Transverse colon (tissue), 3 donors: ENCODE measurements around the gene MAP4K2.

Experiments used
- EP300 ChIP-seq: sonication (generic); formaldehyde crosslinking; IDR thresholded peaks from one replicate; pipeline ENCODE4 v1.6.1; 2017; ENCODE audit warnings: antibody characterized with exemption, low read depth
- TF ChIP-seq, protein P1 (sequence below), 5 experiments: fragments of 200-600 bp in 3 of 5; fragments of 450-650 bp in 2 of 5; sonication (generic) in 3 of 5; IDR thresholded peaks; 1 replicate in 2 of 5; 2 replicates in 3 of 5; pipeline ENCODE4 v1.5.1; 2016 to 2017; ENCODE audit warnings: antibody characterized with exemption in 5 of 5, inconsistent platforms in 3 of 5, mild to moderate bottlenecking in 2 of 5, moderate library complexity in 1 of 5

DNA sequence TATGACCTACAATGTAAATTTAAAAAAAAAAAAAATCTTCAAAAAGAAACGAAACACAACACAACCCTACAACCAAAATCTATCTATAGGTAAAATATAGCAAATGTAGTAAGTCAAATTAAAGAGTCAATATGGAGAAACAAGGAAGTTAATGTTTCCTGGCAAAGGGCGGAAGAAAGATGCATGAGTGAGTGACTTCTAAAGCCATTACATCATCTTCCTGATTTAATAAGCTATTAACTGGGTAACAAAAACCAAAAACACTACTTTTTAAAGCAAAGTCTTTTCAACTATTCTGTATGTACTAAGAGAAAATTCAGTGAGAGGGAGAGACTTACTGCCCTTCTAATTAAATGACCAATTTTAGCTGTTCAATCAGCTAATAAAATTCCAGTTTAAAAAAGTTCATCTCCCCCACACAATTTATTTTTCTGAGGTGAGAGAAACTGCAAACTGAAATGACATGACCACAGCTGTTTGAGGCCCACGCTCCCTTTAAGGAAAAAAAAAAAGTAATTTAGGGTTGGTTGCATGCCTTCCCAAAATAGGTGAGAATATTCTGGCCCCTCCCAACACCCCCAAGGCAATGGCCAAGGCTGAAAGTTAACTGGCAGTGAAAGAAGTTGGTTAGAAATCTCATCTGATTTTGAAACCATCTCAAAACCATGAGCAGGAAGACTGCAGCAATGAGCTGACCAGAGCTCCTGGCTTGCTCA is 30.6 kb downstream of the MAP4K2 start:
- TF ChIP-seq, protein P1, sequence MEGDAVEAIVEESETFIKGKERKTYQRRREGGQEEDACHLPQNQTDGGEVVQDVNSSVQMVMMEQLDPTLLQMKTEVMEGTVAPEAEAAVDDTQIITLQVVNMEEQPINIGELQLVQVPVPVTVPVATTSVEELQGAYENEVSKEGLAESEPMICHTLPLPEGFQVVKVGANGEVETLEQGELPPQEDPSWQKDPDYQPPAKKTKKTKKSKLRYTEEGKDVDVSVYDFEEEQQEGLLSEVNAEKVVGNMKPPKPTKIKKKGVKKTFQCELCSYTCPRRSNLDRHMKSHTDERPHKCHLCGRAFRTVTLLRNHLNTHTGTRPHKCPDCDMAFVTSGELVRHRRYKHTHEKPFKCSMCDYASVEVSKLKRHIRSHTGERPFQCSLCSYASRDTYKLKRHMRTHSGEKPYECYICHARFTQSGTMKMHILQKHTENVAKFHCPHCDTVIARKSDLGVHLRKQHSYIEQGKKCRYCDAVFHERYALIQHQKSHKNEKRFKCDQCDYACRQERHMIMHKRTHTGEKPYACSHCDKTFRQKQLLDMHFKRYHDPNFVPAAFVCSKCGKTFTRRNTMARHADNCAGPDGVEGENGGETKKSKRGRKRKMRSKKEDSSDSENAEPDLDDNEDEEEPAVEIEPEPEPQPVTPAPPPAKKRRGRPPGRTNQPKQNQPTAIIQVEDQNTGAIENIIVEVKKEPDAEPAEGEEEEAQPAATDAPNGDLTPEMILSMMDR (IDR thresholded peaks at IDR 0.05) = no peak
- no peak for TF ChIP-seq EP300
